Ishikawa (cell line): ENCODE measurements around the gene TMEM272.

Experiments
- CEBPB ChIP-seq: IDR thresholded peaks from 2 replicates; pipeline ENCODE4 v1.6.1; 2012
- CREB1 ChIP-seq: IDR thresholded peaks from 2 replicates; pipeline ENCODE4 v1.6.1; 2012; ENCODE audit warnings: low read depth
- EGR1 ChIP-seq: IDR thresholded peaks from 2 replicates; pipeline ENCODE4 v1.6.1; 2012
- EP300 ChIP-seq: IDR thresholded peaks from 2 replicates; pipeline ENCODE4 v1.6.1; 2012; ENCODE audit warnings: borderline replicate concordance
- FOXM1 ChIP-seq: IDR thresholded peaks from 2 replicates; pipeline ENCODE4 v1.6.1; 2012; ENCODE audit warnings: low read depth, borderline replicate concordance
- NFIC ChIP-seq: IDR thresholded peaks from 2 replicates; pipeline ENCODE4 v1.6.1; 2012
- RAD21 ChIP-seq: IDR thresholded peaks from 2 replicates; pipeline ENCODE4 v1.6.1; 2012; ENCODE audit warnings: low read depth
- REST ChIP-seq: IDR thresholded peaks from 2 replicates; pipeline ENCODE4 v1.6.1; 2012; ENCODE audit warnings: low read depth, mild to moderate bottlenecking
- TAF1 ChIP-seq: IDR thresholded peaks from 2 replicates; pipeline ENCODE4 v1.6.1; 2012; ENCODE audit warnings: low read depth, mild to moderate bottlenecking
- TCF12 ChIP-seq: IDR thresholded peaks from 2 replicates; pipeline ENCODE4 v1.6.1; 2012; ENCODE audit warnings: low read depth
- TEAD4 ChIP-seq: IDR thresholded peaks from 2 replicates; pipeline ENCODE4 v1.6.1; 2012
- USF1 ChIP-seq: IDR thresholded peaks from 2 replicates; pipeline ENCODE4 v1.6.1; 2012
- YY1 ChIP-seq: IDR thresholded peaks from 2 replicates; pipeline ENCODE4 v1.6.1; 2012; ENCODE audit warnings: low read depth
- ZBTB7A ChIP-seq: IDR thresholded peaks from 2 replicates; pipeline ENCODE4 v1.6.1; 2012; ENCODE audit warnings: low read depth
- TF ChIP-seq, protein P1 (sequence below): IDR thresholded peaks from 2 replicates; pipeline ENCODE4 v1.6.1; 2012

Gene TMEM272

GRCh38 chr13:51827254-51827653, 17.7 kb downstream of the TMEM272 start:
- TF ChIP-seq, protein P1, sequence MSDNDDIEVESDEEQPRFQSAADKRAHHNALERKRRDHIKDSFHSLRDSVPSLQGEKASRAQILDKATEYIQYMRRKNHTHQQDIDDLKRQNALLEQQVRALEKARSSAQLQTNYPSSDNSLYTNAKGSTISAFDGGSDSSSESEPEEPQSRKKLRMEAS, result no peak
- TF ChIP-seq EP300 (no peak), CREB1 (no peak), FOXM1 (no peak), USF1 (no peak), TEAD4 (no peak), EGR1 (no peak), TCF12 (no peak)

- TF ChIP-seq RAD21 (no peak), ZBTB7A (no peak), EGR1 (no peak), NFIC (no peak), USF1 (no peak), TAF1 (no peak), CREB1 (no peak), EP300 (no peak), CEBPB (no peak), TEAD4 (no peak), TCF12 (no peak)
These were observed 18.4 kb downstream of the TMEM272 start for GRCh38 chr13:51826606-51827005.

GRCh38 chr13:51825681-51826254, 19.2 kb downstream of the TMEM272 start:
- no peak for TF ChIP-seq NFIC
- no peak for TF ChIP-seq TEAD4
- TF ChIP-seq EGR1, result no peak
- no peak for TF ChIP-seq CREB1
- no peak for TF ChIP-seq RAD21
- TF ChIP-seq CEBPB, result no peak
- no peak for TF ChIP-seq EP300
- TF ChIP-seq TCF12, result no peak
- no peak for TF ChIP-seq FOXM1
- TF ChIP-seq ZBTB7A, result no peak
- TF ChIP-seq, protein P1, result no peak
- TF ChIP-seq YY1, result no peak

DNA sequence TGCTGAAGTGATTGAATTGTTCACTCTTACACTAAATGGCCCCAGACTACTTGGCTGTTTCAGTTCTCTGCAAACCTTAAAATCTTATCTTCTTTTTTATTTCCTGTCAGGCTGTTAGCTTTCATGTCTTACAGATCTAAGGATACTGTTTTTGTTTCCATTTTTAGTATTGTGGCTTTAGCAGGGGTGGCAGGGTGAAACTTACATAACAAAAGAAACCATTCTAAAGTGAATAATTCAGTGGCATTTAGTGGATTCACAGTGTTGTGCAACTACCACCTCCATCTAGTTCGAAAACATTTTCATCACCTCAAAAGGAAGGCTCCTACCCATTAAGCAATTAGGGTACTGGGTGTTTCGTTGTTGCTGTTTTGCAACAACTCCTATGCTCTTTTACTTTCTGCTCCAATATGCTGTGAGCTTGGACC, 19.8 kb downstream of the TMEM272 start:
- TF ChIP-seq REST (no peak), ZBTB7A (no peak), EP300 (no peak), EGR1 (no peak), TEAD4 (no peak), CEBPB (no peak), FOXM1 (no peak), CREB1 (no peak), TAF1 (no peak), YY1 (no peak), USF1 (no peak), NFIC (no peak)
- TF ChIP-seq, protein P1, result no peak

- TF ChIP-seq FOXM1, result no peak
- TF ChIP-seq, protein P1, result no peak
- no peak for TF ChIP-seq REST
- no peak for TF ChIP-seq TEAD4
- no peak for TF ChIP-seq EGR1
- no peak for TF ChIP-seq CREB1
- TF ChIP-seq EP300, result no peak
These were observed 21.1 kb downstream of the TMEM272 start for GRCh38 chr13:51823863-51824262.
